ENCODE data around the gene EXOSC9. TPM values are rescaled to one million over a fixed set of nuclear protein-coding genes. Genes with fewer than 3 reads are reported as not detected.
A peak's percentile ranks its signal among the peaks of the same experiment; 100 is the strongest.

Gene EXOSC9
- total and polyA plus RNA-seq, 11 donors, result 12.2 to 26.2 (median 17.1) TPM

DNA sequence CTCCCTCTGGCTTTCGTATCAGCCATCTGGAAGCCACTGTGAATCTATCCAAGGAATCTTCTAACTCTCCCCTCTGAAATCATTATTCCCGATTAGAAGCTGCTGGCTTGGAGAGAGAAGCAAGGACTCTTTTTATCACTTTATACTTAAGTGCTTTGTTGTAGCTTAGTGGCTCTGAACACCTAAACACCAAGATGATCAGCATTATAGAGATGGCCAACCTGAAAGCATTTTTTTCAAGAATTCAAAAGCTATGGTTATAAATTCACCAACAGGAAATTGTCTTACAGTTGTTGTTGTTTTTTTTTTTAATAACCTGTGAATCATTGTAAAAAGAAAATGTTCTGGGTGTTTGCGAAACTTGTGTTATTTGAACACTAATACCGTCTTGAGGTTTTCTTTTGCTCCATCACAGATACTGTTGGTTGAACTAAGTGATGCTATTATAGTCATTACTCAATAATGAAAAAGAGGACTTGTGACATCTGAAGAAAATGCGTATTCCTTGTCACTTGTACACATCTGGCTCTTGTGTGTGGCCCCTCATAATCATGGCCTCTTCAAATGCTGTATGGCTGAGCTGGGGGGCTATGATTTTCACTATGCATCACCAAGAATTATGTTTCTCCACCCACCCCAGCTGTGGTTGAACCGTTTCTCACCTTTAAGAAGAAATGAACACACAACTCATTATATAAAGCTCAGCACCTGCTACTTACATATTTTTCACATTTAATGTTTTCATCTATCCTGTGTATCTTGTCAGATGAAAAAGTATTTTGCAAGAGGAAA is 24.3 kb upstream of the EXOSC9 start:
- 80 to 87% (median 82%) methylated on average over 6 of the region's 6 CpGs for WGBS, 4 donors
- TF ChIP-seq, protein P1, sequence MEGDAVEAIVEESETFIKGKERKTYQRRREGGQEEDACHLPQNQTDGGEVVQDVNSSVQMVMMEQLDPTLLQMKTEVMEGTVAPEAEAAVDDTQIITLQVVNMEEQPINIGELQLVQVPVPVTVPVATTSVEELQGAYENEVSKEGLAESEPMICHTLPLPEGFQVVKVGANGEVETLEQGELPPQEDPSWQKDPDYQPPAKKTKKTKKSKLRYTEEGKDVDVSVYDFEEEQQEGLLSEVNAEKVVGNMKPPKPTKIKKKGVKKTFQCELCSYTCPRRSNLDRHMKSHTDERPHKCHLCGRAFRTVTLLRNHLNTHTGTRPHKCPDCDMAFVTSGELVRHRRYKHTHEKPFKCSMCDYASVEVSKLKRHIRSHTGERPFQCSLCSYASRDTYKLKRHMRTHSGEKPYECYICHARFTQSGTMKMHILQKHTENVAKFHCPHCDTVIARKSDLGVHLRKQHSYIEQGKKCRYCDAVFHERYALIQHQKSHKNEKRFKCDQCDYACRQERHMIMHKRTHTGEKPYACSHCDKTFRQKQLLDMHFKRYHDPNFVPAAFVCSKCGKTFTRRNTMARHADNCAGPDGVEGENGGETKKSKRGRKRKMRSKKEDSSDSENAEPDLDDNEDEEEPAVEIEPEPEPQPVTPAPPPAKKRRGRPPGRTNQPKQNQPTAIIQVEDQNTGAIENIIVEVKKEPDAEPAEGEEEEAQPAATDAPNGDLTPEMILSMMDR (IDR thresholded peaks at IDR 0.05), result no peak
- no peak for TF ChIP-seq POLR2A (IDR thresholded peaks at IDR 0.05)
- Histone ChIP-seq H3K36me3 (no peaks in the 10 kb centered on the region), H3K4me3 (no peak overlapping the region), H3K4me1 (peaks cover 0 to 7% (median 0%) of the 10 kb centered on the region in 12 donors), H3K9me3 (no peaks in the 10 kb centered on the region), H3K27ac (no peak overlapping the region), H3K27me3 (peaks cover 0 to 3% (median 0%) of the 10 kb centered on the region in 9 donors)
- DNase-seq, result no peak
- no peak for ATAC-seq
- intact Hi-C loops (cut with DNase I), result no loop called here

DNA sequence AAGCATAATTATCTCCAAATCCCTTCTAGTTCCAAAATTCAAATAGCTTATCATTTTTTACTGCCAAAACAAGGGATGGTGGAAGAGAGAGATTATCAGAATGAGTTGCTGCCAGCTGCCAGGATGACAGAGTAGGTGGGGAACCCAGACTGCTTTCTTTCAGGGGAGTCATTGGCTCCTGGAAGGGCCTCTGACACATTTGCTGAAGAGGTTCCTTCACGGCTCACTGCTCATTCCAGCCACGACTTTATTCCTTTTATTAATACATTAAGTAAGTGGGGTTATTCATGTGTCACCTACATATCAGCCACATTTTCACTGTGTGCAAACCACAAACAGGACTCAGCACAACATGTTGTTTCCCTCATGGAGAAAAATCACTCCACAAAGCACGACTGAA is 23.5 kb upstream of the EXOSC9 start:
- DNase-seq (no peak), ATAC-seq (no peak)
- WGBS, 4 donors, result 29 to 39% (median 35%) methylated on average over 3 of the region's 3 CpGs
- Histone ChIP-seq H3K36me3 (no peaks in the 10 kb centered on the region), H3K27me3 (peaks cover 0 to 3% (median 0%) of the 10 kb centered on the region in 9 donors), H3K9me3 (no peaks in the 10 kb centered on the region), H3K4me1 (peaks cover 0 to 7% (median 0%) of the 10 kb centered on the region in 12 donors), H3K27ac (no peak overlapping the region), H3K4me3 (no peak overlapping the region)
- intact Hi-C loops (cut with DNase I), result no loop called here
- TF ChIP-seq, protein P1 (IDR thresholded peaks at IDR 0.05), result no peak
- no peak for TF ChIP-seq POLR2A (IDR thresholded peaks at IDR 0.05)

DNA sequence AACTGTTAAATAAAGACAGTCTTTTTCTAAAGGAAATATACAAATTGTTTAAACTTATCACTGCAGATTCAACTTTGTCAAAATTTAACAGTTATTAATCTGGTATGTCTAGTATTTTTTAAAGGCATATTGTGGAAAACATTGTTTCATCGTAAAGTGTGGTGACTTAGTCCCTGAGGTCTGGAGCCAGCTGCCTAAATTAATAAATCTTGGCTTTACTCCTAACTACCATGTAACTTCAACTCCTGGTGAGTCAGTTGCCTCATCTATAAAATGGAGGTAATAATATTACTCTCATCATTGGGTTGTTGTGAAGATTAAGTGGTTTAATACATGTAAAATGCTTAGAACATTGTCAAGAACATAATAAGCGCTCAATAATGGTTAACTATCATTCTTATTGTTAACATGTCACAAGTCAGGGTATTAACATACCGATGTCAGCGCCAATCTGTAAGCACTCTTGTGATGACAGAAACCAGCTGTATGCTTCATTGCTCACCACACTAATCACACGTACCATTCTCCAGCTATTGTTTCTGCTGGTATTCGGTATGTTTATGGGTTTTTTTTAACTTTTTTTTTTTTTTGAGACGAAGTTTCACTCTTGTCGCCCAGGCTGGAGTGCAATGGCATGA is 22.0 kb upstream of the EXOSC9 start:
- Histone ChIP-seq H3K27ac (no peak overlapping the region), H3K9me3 (peaks cover 0 to 6% (median 0%) of the 10 kb centered on the region in 12 donors), H3K4me3 (no peak overlapping the region), H3K27me3 (peaks cover 0 to 3% (median 0%) of the 10 kb centered on the region in 9 donors), H3K4me1 (peaks cover 0 to 7% (median 0%) of the 10 kb centered on the region in 12 donors), H3K36me3 (no peaks in the 10 kb centered on the region)
- WGBS, 4 donors, result 28 to 41% (median 37%) methylated on average over 8 of the region's 8 CpGs
- TF ChIP-seq, protein P1 (IDR thresholded peaks at IDR 0.05), result no peak
- TF ChIP-seq POLR2A (IDR thresholded peaks at IDR 0.05), result no peak
- DNase-seq, result no peak
- intact Hi-C loops (cut with DNase I), result no loop called here
- peak in 3 of 4 donors; percentile 60 to 80 (median 62) for ATAC-seq

DNA sequence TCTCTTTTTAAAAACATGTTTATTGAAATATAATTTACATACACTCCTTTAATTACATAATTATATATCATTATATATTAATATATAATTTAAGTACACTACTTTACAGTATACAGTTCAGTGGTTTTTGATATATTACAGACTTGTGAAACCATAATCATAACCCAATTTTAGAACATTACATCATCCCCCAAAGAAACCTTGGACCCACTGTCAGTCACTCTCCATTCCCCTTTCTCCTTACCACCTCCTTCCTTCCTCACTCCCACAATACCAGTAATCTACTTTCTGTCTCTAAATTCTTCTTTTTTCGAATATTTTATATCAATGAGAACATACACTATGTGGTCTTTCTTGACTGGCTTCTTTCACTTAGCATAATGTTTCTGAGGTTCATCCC is 17.9 kb upstream of the EXOSC9 start:
- DNase-seq (no peak), ATAC-seq (no peak)
- no peak overlapping the region for H3K4me3 ChIP-seq
- intact Hi-C loops (cut with DNase I), result no loop called here
- no peaks in the 10 kb centered on the region for H3K36me3 ChIP-seq
- TF ChIP-seq, protein P1 (IDR thresholded peaks at IDR 0.05), result no peak
- TF ChIP-seq POLR2A (IDR thresholded peaks at IDR 0.05), result no peak
- no peak overlapping the region for H3K27ac ChIP-seq
- peaks cover 0 to 13% (median 0%) of the 10 kb centered on the region in 12 donors for H3K4me1 ChIP-seq
- H3K9me3 ChIP-seq, result peaks cover 0 to 11% (median 0%) of the 10 kb centered on the region in 12 donors
- peaks cover 0 to 11% (median 0%) of the 10 kb centered on the region in 9 donors for H3K27me3 ChIP-seq
- WGBS, 4 donors, result 64 to 69% (median 68%) methylated on average over 1 of the region's 1 CpG
